Neural progenitor cell (in vitro differentiated cells): ENCODE data around the gene SNX15. TPM values are rescaled to one million over a fixed set of nuclear protein-coding genes. Genes with fewer than 3 reads are reported as not detected.

Experiments
- DNase-seq: peaks from one replicate; pipeline ENCODE4 v3.0.0-alpha.2; 2016; ENCODE audit warnings: low spot score
- H2AFZ ChIP-seq: fragments of 200-600 bp; sonication (generic); replicated peaks from 2 replicates; pipeline ENCODE4 v1.6.1; 2016; ENCODE audit warnings: antibody characterized with exemption
- H3F3A ChIP-seq: fragments of 200-600 bp; sonication (generic); 2 replicates; pipeline ENCODE4 v1.6.1; 2016; ENCODE audit warnings: antibody characterized with exemption, low read depth
- H3K27ac ChIP-seq: fragments of 200-600 bp; sonication (generic); 2 replicates; pipeline ENCODE4 v1.5.1; 2016; ENCODE audit warnings: mild to moderate bottlenecking
- H3K27me3 ChIP-seq: fragments of 200-600 bp; sonication (generic); 2 replicates; pipeline ENCODE4 v1.6.1; 2016; ENCODE audit warnings: mild to moderate bottlenecking, moderate library complexity
- H3K36me3 ChIP-seq: fragments of 200-600 bp; sonication (generic); 2 replicates; pipeline ENCODE4 v1.5.1; 2016
- H3K4me1 ChIP-seq: fragments of 200-600 bp; sonication (generic); 2 replicates; pipeline ENCODE4 v1.6.1; 2016; ENCODE audit warnings: mixed run types
- H3K4me2 ChIP-seq: fragments of 200-600 bp; sonication (generic); 2 replicates; pipeline ENCODE4 v1.6.1; 2016
- H3K4me3 ChIP-seq: fragments of 200-600 bp; sonication (generic); 2 replicates; pipeline ENCODE4 v1.5.1; 2016
- H3K79me2 ChIP-seq: fragments of 200-600 bp; sonication (generic); 2 replicates; pipeline ENCODE4 v1.6.1; 2016; ENCODE audit warnings: low read depth
- H3K9ac ChIP-seq: fragments of 200-600 bp; sonication (generic); 2 replicates; pipeline ENCODE4 v1.6.1; 2016
- H3K9me3 ChIP-seq: fragments of 200-600 bp; sonication (generic); 2 replicates; pipeline ENCODE4 v1.5.1; 2016; ENCODE audit warnings: low read depth
- H4K20me1 ChIP-seq: fragments of 200-600 bp; sonication (generic); 2 replicates; pipeline ENCODE4 v1.6.1; 2016; ENCODE audit warnings: low read depth
- H3K27ac Mint-ChIP-seq: 3 replicates; pipeline ENCODE4 v1.8.0; 2021; ENCODE audit warnings: mixed read lengths
- H3K27me3 Mint-ChIP-seq: 2 replicates; pipeline ENCODE4 v1.8.0; 2022; ENCODE audit warnings: low read depth, mild to moderate bottlenecking, inconsistent platforms, moderate library complexity, mixed read lengths; ENCODE audit not compliant: insufficient read depth
- H3K36me3 Mint-ChIP-seq: 3 replicates; pipeline ENCODE4 v1.8.0; 2021; ENCODE audit warnings: mixed read lengths
- H3K4me1 Mint-ChIP-seq: 3 replicates; pipeline ENCODE4 v1.8.0; 2021; ENCODE audit warnings: mixed read lengths
- H3K4me3 Mint-ChIP-seq: 3 replicates; pipeline ENCODE4 v1.8.0; 2021; ENCODE audit warnings: mild to moderate bottlenecking, moderate library complexity, mixed read lengths
- H3K9me3 Mint-ChIP-seq: 3 replicates; pipeline ENCODE4 v1.8.0; 2020; ENCODE audit warnings: mixed read lengths
- CTCF ChIP-seq: fragments of 200-600 bp; sonication (generic); IDR thresholded peaks from 2 replicates; pipeline ENCODE4 v1.5.1; 2017; ENCODE audit warnings: antibody characterized with exemption, mild to moderate bottlenecking
- EZH2 ChIP-seq: fragments of 200-600 bp; sonication (generic); IDR thresholded peaks from 2 replicates; pipeline ENCODE4 v1.6.1; 2017; ENCODE audit warnings: antibody characterized with exemption, mild to moderate bottlenecking, moderate library complexity
- EZH2phosphoT487 ChIP-seq: fragments of 200-600 bp; sonication (generic); IDR thresholded peaks from 2 replicates; pipeline ENCODE4 v1.6.1; 2017; ENCODE audit warnings: antibody characterized with exemption
- total RNA-seq: library from RNA; depleted of rRNA; stranded (reverse); fragments of >200 nt; gene quantifications from 2 replicates; pipeline ENCODE4 v1.2.3, GENCODE V29; 2015; ENCODE audit warnings: low replicate concordance

SNX15 gene
- total RNA-seq, 1 donor from 2014 or later: 10.7 TPM

- H3K4me3 Mint-ChIP-seq: no peak overlapping the region
- Histone ChIP-seq H3K4me3 (no peak overlapping the region), H4K20me1 (no peaks in the 10 kb centered on the region), H3K4me1 (no peaks in the 10 kb centered on the region), H3K27me3 (no peaks in the 10 kb centered on the region), H3K9ac (no peak overlapping the region), H3K79me2 (no peaks in the 10 kb centered on the region), H2AFZ (peak overlapping the region; percentile 26), H3K36me3 (no peaks in the 10 kb centered on the region), H3K9me3 (no peaks in the 10 kb centered on the region), H3K4me2 (no peak overlapping the region), H3F3A (no peaks in the 10 kb centered on the region), H3K27ac (no peak overlapping the region)
- peaks cover 6% of the 10 kb centered on the region for H3K27me3 Mint-ChIP-seq
- H3K36me3 Mint-ChIP-seq: no peaks in the 10 kb centered on the region
- no peak overlapping the region for H3K27ac Mint-ChIP-seq
- peaks cover 6% of the 10 kb centered on the region for H3K4me1 Mint-ChIP-seq
- DNase-seq: no peak
- TF ChIP-seq EZH2phosphoT487 (no peak), EZH2 (no peak), CTCF (no peak)
- peaks cover 2% of the 10 kb centered on the region for H3K9me3 Mint-ChIP-seq
Measured at GRCh38 chr11:64989416-64989815, 37.8 kb upstream of the SNX15 start.

GRCh38 chr11:64990222-64990923 is 36.9 kb upstream of the SNX15 start:
- Histone ChIP-seq H3K27ac (no peak overlapping the region), H3K4me1 (no peaks in the 10 kb centered on the region), H3K36me3 (no peaks in the 10 kb centered on the region), H4K20me1 (no peaks in the 10 kb centered on the region), H3K9ac (no peak overlapping the region), H3K79me2 (no peaks in the 10 kb centered on the region), H3K4me3 (no peak overlapping the region), H3K4me2 (no peak overlapping the region), H3K9me3 (no peaks in the 10 kb centered on the region), H3K27me3 (no peaks in the 10 kb centered on the region), H2AFZ (no peak overlapping the region), H3F3A (no peaks in the 10 kb centered on the region)
- H3K36me3 Mint-ChIP-seq: no peaks in the 10 kb centered on the region
- H3K27ac Mint-ChIP-seq: peak overlapping the region; percentile 36
- H3K4me1 Mint-ChIP-seq: peaks cover 6% of the 10 kb centered on the region
- no peak for DNase-seq
- H3K9me3 Mint-ChIP-seq: peaks cover 2% of the 10 kb centered on the region
- H3K4me3 Mint-ChIP-seq: no peak overlapping the region
- TF ChIP-seq EZH2phosphoT487: no peak
- TF ChIP-seq EZH2: no peak
- no peak for TF ChIP-seq CTCF
- H3K27me3 Mint-ChIP-seq: peaks cover 6% of the 10 kb centered on the region

- H2AFZ ChIP-seq: no peak overlapping the region
- Mint-ChIP-seq H3K27me3 (peaks cover 7% of the 10 kb centered on the region), H3K27ac (no peak overlapping the region), H3K4me3 (no peak overlapping the region), H3K36me3 (no peaks in the 10 kb centered on the region), H3K4me1 (peaks cover 18% of the 10 kb centered on the region), H3K9me3 (no peaks in the 10 kb centered on the region)
- H3K9me3 ChIP-seq: no peaks in the 10 kb centered on the region
- H3K27ac ChIP-seq: no peak overlapping the region
- H3K36me3 ChIP-seq: no peaks in the 10 kb centered on the region
- H3K4me3 ChIP-seq: no peak overlapping the region
- TF ChIP-seq CTCF (no peak), EZH2 (no peak), EZH2phosphoT487 (no peak)
- no peak for DNase-seq
- peaks cover 6% of the 10 kb centered on the region for H3F3A ChIP-seq
- H3K9ac ChIP-seq: no peak overlapping the region
- no peaks in the 10 kb centered on the region for H3K79me2 ChIP-seq
- no peak overlapping the region for H3K4me2 ChIP-seq
- H3K27me3 ChIP-seq: no peaks in the 10 kb centered on the region
- H3K4me1 ChIP-seq: no peaks in the 10 kb centered on the region
- H4K20me1 ChIP-seq: no peaks in the 10 kb centered on the region
Measured at GRCh38 chr11:64994318-64994717, 32.9 kb upstream of the SNX15 start.
